Activated B cell treated with CpG ODN at 0.5 μM for 24 hours (primary cell): ENCODE data around the gene GGTLC1. TPM values are rescaled to one million over a fixed set of nuclear protein-coding genes. Genes with fewer than 3 reads are reported as not detected.
"Not testable (repeated sequence)": the region's sequence is repeated elsewhere in the genome, so short reads cannot be mapped to it uniquely, and the experiment has no call there.

Source experiments
- ATAC-seq: fragments of 200-7000 bp; cut with Tn5 transposase; one replicate; pipeline ENCODE4 v1.10.0; 2021; ENCODE audit warnings: low read depth, mild to moderate bottlenecking, moderate library complexity
- CTCF ChIA-PET: fragments of 350-600 bp; sonication (Branson Sonifier 250); formaldehyde crosslinking; loops from one replicate; lab custom pipeline; 2021; ENCODE audit warnings: antibody characterized with exemption; lab: Charles Lee
- POLR2A ChIA-PET: fragments of 350-600 bp; sonication (Branson Sonifier 250); formaldehyde crosslinking; loops from one replicate; lab custom pipeline; 2021; ENCODE audit warnings: antibody characterized with exemption; lab: Charles Lee
- DNase-seq: peaks from one replicate; pipeline ENCODE4 v3.0.0; 2022
- H3K27ac Mint-ChIP-seq: one replicate; pipeline ENCODE4 v1.8.0; 2020; ENCODE audit warnings: mixed read lengths
- H3K27me3 Mint-ChIP-seq: one replicate; pipeline ENCODE4 v1.8.0; 2021; ENCODE audit warnings: mixed read lengths
- H3K36me3 Mint-ChIP-seq: one replicate; pipeline ENCODE4 v1.8.0; 2021; ENCODE audit warnings: low read depth, mixed read lengths
- H3K4me1 Mint-ChIP-seq: one replicate; pipeline ENCODE4 v1.8.0; 2021; ENCODE audit warnings: mixed read lengths
- H3K4me3 Mint-ChIP-seq: one replicate; pipeline ENCODE4 v1.8.0; 2020; ENCODE audit warnings: mild to moderate bottlenecking, mixed read lengths
- H3K9me3 Mint-ChIP-seq: one replicate; pipeline ENCODE4 v1.8.0; 2020; ENCODE audit warnings: mixed read lengths
- CTCF ChIP-seq: fragments of 200-600 bp; IDR thresholded peaks from one replicate; pipeline ENCODE4 v1.8.0; 2022; ENCODE audit warnings: antibody characterized with exemption, mild to moderate bottlenecking
- intact Hi-C: fragments of 100-400 bp; cut with micrococcal nuclease; formaldehyde crosslinking; loops from one replicate; pipeline ENCODE4 v1.15.1; 2024
- total RNA-seq: library from RNA; stranded (reverse); gene quantifications from 2 replicates; pipeline ENCODE4 v1.2.3, GENCODE V29; 2022

GGTLC1 gene
- total RNA-seq, 1 donor from 2014 or later: not detected

DNA sequence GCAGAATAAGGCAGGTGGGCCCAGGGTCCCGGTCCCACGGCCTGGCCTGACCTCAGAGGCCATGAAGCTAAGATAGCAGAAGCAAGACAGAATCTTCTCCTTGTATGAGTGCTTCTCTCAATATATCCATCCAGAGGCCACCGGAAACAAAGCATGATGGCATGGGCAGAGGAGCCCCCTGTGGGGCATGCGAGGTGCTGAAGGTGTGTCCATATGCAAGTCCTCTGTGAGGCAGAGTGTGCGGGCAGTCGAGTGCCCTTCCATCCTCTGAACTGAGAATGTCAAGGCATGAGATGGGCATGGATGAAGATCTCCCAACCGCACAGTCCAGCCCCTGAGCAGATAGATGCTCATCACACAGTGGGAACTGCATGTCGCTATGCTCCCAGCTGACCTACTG is 9.8 kb upstream of the GGTLC1 start:
- Mint-ChIP-seq H3K9me3 (no peaks in the 10 kb centered on the region), H3K4me1 (peaks cover 2% of the 10 kb centered on the region), H3K27me3 (peaks cover 2% of the 10 kb centered on the region), H3K36me3 (no peaks in the 10 kb centered on the region), H3K27ac (no peak overlapping the region), H3K4me3 (no peak overlapping the region)
- ChIA-PET POLR2A (no interaction called here), CTCF (no interaction called here)
- ATAC-seq (no peak), DNase-seq (no peak)
- intact Hi-C loops: loop anchor here (5.0 kb wide), 2 partner anchors 556 to 1069 kb away; no protein-coding TSS in a partner anchor
- TF ChIP-seq CTCF: no peak

- ATAC-seq (no peak), DNase-seq (peak; percentile 27)
- Mint-ChIP-seq H3K27ac (no peak overlapping the region), H3K4me1 (no peaks in the 10 kb centered on the region), H3K4me3 (no peak overlapping the region), H3K27me3 (peaks cover 2% of the 10 kb centered on the region), H3K9me3 (no peaks in the 10 kb centered on the region), H3K36me3 (no peaks in the 10 kb centered on the region)
- intact Hi-C loops: loop anchor here (1.0 to 5.0 kb wide), 3 partner anchors 59 to 1071 kb away; no protein-coding TSS in a partner anchor
- POLR2A ChIA-PET: interaction anchor here (0.7 kb wide), 1 partner anchor 18 kb away, joined by 3 read pairs; no protein-coding TSS in a partner anchor
- peak; percentile 52 for TF ChIP-seq CTCF
- CTCF ChIA-PET: interaction anchor here (1.5 to 1.8 kb wide), 3 partner anchors 15 to 554 kb away, joined by 4 to 8 read pairs (median 4); no protein-coding TSS in a partner anchor
Observed at GRCh38 chr20:23995905-23996666, 7.5 kb upstream of the GGTLC1 start.

- CTCF ChIA-PET, H3K9me3 Mint-ChIP-seq, DNase-seq, POLR2A ChIA-PET, H3K36me3 Mint-ChIP-seq, H3K27me3 Mint-ChIP-seq, ATAC-seq, H3K4me1 Mint-ChIP-seq, H3K27ac Mint-ChIP-seq, H3K4me3 Mint-ChIP-seq: not testable (repeated sequence)
- intact Hi-C loops: loop anchor here (5.0 kb wide), 2 partner anchors 553 to 1072 kb away; no protein-coding TSS in a partner anchor
Observed at GRCh38 chr20:23995291-23995690, 6.7 kb upstream of the GGTLC1 start.

- POLR2A ChIA-PET, CTCF ChIA-PET, H3K36me3 Mint-ChIP-seq, H3K4me3 Mint-ChIP-seq, H3K27ac Mint-ChIP-seq, ATAC-seq, H3K27me3 Mint-ChIP-seq, intact Hi-C loops, DNase-seq, H3K9me3 Mint-ChIP-seq, H3K4me1 Mint-ChIP-seq: not testable (repeated sequence)
Observed at GRCh38 chr20:23994001-23994633, 5.5 kb upstream of the GGTLC1 start.

- ATAC-seq, H3K9me3 Mint-ChIP-seq, H3K27ac Mint-ChIP-seq, POLR2A ChIA-PET, H3K4me1 Mint-ChIP-seq, intact Hi-C loops, DNase-seq, H3K36me3 Mint-ChIP-seq, H3K4me3 Mint-ChIP-seq, CTCF ChIA-PET, H3K27me3 Mint-ChIP-seq: not testable (repeated sequence)
Observed at GRCh38 chr20:23993440-23993839, 4.9 kb upstream of the GGTLC1 start.

DNA sequence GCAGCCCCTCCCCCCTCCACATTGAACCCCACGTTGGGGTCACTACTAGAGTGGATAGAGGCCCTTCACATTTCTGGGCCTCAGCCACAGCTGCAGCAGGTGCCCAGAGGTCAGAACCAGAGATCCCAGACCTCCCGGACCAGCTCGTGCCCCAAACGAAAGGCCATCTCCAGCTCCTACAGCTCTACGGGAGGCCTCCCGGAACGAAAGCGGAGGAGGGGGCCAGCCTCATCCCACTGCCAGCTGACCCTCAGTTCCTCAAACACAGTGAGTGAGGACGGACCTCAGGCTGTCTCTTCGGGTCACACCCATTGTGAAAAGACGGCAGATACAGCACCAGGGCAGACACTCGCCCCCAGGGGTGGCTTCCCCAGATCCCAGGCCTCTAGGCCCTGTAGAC is 1.7 kb upstream of the GGTLC1 start:
- intact Hi-C loops, H3K4me3 Mint-ChIP-seq, H3K36me3 Mint-ChIP-seq, POLR2A ChIA-PET, CTCF ChIA-PET, DNase-seq, H3K4me1 Mint-ChIP-seq, H3K27me3 Mint-ChIP-seq, ATAC-seq, H3K27ac Mint-ChIP-seq, H3K9me3 Mint-ChIP-seq: not testable (repeated sequence)

DNA sequence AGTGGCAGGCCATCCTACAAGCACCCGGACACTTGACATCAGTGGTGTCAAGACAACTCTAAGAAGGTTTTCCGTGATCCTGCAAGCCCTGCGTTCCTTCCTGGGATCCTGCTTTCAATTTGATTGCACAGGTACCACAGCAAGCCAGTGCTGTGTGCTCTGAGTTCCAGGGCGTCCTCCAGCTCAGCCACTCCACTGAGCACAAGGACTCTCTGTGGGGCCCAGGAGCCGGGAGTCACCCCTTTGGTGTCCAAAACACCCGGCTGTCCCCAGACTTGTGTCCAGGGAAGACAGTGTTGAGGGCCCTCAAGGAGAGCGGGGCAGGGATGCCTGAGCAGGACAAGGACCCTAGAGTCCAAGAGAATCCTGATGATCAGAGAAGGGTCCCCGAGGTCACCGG is 387 bp upstream of the GGTLC1 start:
- H3K4me1 Mint-ChIP-seq, CTCF ChIA-PET, H3K9me3 Mint-ChIP-seq, H3K27me3 Mint-ChIP-seq, ATAC-seq, DNase-seq, H3K4me3 Mint-ChIP-seq, intact Hi-C loops, H3K36me3 Mint-ChIP-seq, POLR2A ChIA-PET, H3K27ac Mint-ChIP-seq: not testable (repeated sequence)

DNA sequence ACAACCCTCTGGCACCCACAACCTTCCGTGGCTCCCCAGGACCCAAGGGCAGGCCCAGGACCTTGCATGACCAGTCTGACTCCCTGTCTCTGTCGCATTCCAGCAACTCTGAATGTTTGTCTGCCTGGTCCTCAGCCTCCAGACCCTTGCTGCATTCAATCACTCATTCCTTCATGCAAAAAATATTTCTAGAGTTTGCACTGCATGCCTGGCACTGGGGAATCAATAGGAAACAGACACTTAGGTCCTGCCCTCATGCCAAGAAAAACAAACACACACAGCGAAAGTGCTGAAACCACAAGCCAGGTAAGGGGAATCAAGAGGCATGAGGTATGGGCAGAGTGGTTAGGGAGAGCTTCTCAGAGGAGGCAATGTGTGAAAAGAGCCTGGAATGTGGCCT is 1.9 kb downstream of the GGTLC1 start:
- H3K27me3 Mint-ChIP-seq, ATAC-seq, H3K27ac Mint-ChIP-seq: not testable (repeated sequence)

GRCh38 chr20:23986310-23986709 is 2.3 kb downstream of the GGTLC1 start:
- CTCF ChIA-PET, H3K4me1 Mint-ChIP-seq, H3K27me3 Mint-ChIP-seq, POLR2A ChIA-PET, H3K27ac Mint-ChIP-seq, H3K4me3 Mint-ChIP-seq, DNase-seq, intact Hi-C loops, H3K36me3 Mint-ChIP-seq, ATAC-seq, H3K9me3 Mint-ChIP-seq: not testable (repeated sequence)

More for the DNA sequence above, 1.9 kb downstream of the GGTLC1 start:
- H3K4me3 Mint-ChIP-seq, DNase-seq, intact Hi-C loops, H3K9me3 Mint-ChIP-seq, H3K36me3 Mint-ChIP-seq, CTCF ChIA-PET, H3K4me1 Mint-ChIP-seq, POLR2A ChIA-PET: not testable (repeated sequence)

GRCh38 chr20:23985790-23986225 is 2.8 kb downstream of the GGTLC1 start:
- H3K4me3 Mint-ChIP-seq, H3K9me3 Mint-ChIP-seq, H3K27me3 Mint-ChIP-seq, intact Hi-C loops, H3K27ac Mint-ChIP-seq, H3K36me3 Mint-ChIP-seq, ATAC-seq, DNase-seq, H3K4me1 Mint-ChIP-seq, POLR2A ChIA-PET, CTCF ChIA-PET: not testable (repeated sequence)
